ENCODE measurements around the gene NOD2.

Gene NOD2

DNA sequence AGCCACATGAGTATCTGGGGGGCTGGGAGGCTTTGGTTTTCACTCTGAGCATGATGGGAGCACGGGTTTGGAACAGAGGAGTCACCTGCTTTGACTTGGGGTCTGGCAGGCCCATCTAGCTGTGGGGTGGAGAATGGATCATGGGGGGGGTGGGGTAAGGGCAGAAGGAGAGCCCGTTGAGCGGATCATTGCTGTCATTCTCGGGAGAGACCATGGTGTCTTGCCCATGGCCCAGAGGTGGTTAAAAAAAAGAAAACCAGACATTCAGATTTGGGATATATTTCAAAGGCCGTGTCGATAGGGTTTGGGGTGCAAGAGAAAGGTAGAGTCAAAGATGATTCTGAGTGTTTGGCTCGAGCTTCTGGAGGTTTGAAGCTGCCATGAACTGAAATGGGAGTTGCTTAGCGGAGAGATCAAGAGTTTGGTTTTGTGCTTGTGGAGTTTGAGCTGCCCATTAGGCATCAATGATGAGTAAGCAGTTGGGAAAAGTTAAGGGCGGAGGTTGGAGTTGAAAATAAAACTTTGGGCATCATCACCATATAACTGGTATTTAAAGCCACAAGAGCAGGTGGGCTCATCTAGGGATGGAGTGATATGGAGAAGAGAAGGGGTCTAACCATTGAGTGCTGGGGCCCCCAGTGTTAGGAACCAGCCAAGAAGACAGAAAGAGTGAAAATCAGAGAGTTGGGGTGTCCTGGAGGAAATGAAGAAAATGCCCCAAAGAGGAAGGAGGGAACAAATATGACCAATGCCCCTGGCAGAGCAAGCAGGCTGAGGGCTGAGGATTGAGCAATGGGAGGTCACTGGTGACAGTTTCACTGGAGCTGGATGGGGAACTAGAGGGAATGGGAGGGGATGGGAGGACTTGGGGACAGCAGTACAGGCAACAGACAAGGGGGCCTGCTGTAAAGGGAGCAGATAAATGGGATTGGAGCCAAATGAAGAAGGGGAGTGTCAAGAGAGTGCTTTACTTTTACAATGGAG is 1.9 kb downstream of the NOD2 start:
- DNase-seq = no peak

DNA sequence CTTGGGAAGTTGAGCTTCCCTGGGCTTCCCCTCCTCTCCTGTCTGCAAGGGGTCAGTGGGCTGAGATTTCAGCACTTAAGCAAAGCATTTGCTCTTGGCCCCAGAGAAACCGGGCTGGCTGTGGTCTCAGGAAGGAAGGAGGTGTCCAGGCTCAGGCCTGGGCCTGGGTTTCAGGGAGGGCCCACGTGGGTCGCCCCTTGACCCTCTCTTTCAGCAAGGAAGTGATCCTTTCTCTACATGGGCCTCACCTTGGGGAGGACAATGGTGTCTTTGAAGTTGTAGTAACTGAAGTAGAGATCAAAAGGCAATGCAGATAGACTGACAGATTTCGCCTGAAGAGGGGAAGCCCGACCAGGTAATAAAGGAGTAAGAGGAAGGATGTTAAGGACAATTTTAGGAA is 2.7 kb downstream of the NOD2 start:
- DNase-seq = no peak

DNA sequence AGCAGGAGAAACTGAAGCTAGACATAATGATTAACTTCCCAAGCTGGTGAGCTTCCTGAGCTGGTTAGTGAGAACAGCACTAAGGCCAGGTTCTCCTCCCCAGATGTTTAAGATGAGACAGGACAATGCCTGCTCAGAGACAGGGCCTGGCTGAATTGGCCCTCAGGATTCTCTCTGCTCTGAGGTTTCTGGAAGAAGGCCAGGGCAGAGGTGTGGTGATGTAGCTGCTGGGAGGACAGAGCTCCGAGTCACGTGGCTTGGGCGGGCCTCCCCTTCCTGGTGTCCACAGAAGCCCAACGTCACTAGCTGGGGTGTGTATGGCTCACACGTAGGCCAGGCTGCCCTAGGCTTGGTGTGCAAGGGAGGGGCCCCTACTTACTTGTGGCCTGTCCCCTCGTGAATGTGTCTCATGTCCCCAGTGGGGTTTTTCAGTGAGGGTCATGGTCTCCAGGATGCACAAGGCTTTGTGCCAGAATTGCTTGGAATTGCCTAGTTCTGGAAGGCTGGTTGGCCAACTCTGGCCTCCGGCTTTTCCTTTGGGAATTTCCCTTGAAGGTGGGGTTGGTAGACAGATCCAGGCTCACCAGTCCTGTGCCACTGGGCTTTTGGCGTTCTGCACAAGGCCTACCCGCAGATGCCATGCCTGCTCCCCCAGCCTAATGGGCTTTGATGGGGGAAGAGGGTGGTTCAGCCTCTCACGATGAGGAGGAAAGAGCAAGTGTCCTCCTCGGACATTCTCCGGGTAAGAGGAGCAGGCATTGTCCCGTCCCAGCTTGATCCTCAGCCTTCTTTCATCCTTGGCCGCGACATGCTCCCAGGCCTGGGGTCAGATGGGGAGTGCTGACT is 3.4 kb downstream of the NOD2 start:
- peak; percentile 37 to 59 for DNase-seq

DNA sequence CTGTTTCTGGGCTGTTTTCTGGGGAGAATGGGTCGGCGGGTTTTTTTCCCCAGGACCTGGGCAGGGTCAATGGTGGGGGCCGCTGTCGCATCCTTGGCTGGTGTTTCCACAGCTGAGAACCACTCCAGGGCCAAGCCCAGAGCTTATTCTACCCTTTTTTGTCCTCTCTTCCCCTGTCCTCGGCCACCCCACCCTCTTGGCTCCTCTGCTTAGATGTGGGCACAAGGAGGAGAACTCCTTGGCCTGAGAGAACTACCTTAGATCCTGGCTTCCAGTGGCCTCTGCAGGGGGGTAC is 4.0 kb downstream of the NOD2 start:
- DNase-seq = no peak

DNA sequence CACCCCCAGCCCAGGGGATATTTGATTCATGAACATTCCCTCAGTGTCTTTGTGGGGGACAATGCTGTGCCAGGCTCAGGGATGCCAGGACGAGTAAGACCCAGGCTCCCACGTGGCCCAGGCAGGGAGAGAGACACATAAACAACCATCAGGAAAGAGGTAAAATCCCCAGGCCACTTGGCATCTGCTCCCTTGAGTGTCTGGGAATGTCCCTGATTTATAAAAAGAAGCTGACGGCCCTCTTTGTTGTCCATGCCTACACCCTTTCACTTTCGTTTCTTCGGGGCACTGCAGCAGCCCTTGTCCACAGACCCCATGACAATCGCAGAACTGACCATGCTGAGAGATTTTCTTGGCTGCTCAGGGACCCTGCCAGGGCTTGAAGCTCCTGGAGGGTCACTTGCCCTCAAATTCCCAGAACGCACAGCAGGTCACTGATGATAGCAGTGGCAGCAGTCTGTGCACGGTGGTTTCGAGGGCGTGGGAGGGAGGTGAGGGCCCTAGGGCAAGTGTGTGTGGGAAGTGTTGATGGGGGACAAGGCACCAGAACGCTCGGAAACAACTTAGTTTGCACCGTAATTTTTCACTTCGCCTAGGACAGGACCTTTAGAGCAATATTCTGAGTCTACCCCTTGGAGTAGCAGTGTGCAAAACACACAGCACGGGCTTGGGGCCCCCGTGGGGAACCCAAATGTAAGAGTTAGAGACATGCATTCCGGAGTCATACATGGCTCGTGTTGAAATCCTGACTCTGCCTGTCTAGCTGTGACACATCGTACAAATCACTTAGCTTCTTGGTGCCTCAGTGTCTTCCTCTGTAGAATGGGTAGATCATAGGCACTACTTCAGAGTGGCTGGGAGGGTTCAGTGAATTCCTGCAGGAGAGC is 4.7 kb downstream of the NOD2 start:
- peak; percentile 49 to 66 for DNase-seq

DNA sequence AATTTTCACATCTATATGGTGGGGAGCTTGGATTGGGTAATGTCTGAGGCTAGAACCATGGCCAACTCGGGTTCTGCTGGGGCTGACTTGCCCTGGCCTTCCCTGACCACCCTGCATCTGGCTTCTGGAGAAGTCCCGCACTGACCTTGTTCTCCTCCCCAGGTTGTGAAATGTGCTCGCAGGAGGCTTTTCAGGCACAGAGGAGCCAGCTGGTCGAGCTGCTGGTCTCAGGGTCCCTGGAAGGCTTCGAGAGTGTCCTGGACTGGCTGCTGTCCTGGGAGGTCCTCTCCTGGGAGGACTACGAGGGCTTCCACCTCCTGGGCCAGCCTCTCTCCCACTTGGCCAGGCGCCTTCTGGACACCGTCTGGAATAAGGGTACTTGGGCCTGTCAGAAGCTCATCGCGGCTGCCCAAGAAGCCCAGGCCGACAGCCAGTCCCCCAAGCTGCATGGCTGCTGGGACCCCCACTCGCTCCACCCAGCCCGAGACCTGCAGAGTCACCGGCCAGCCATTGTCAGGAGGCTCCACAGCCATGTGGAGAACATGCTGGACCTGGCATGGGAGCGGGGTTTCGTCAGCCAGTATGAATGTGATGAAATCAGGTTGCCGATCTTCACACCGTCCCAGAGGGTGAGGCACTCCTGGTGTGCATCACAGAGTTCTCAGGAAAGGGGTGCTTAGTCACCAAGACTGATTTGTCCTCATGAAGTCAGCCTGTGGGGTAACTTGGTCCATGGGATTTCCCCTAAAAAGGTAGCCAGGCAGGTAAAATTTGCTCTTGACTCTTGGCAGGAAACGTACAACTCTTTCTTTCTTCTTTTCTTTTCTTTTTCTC is 6.1 kb downstream of the NOD2 start:
- peak; percentile 69 to 75 for DNase-seq

DNA sequence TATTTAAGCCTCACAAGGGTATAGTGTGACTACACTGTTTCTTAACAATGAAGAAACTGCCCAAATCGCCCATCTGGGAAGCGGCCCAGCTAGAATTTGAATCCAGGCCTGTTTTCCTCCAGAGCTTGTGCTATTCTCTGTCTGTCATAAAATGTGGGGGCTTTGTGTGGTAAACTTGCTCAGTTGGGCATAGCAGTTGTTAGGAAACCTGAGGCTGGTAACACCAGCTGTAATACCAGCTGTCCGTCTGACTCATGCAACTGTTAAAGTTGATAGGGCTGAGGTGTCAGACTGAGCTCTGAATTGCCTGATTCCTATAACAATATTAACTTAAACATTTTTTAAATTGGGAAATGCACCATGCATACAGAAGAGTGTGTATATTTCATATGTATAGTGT is 9.3 kb downstream of the NOD2 start:
- no peak for DNase-seq

DNA sequence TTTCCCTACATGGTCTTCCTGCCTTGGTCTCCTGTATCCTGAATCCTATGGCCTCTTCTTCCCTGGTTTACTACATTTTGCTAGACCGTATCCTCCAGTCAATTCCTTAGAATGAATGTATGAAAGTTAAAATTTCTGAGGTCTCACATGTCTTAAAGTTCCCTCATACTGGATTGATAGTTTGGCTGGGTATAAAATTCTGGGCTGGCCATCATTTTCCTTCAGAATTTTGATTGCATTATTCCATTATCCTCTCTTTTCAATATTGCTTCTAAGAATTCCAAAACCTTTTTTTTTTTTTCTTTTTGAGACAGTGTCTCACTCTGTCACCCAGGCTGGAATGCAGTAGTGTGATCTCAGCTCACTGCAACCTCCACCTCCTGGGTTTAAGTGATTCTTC is 10.8 kb downstream of the NOD2 start:
- DNase-seq = no peak

DNA sequence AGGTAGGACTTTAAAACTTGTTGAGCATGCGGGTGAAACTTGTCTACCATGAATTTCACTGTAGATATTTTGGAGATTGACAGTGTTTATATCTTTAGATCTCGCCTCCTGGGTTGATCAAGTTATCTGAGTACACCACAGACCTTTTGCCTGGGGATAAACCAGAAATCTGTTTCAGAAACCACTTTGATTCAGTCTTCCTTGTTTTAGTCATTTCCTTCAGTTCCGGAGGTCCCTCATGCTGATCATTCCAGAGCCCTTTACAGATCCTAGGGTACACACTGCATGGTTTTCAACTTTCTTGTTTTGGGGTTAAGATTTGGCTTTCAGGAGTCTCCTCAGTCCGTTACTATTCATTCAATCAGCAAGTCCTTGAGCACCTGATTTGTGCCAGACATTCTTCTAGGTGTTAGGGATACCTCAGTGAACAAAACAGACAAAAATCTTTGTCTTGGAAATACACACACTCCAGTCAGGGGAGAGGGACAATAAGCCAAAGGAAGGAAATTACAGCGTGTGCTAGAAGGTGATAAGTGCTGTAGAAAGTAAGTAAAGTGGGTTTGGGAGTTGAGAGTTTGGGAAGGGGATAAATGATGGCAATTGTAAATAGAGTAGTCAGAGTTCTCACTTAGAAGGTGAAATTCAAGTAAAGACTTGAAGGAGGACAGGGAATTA is 12.2 kb downstream of the NOD2 start:
- no peak for DNase-seq

DNA sequence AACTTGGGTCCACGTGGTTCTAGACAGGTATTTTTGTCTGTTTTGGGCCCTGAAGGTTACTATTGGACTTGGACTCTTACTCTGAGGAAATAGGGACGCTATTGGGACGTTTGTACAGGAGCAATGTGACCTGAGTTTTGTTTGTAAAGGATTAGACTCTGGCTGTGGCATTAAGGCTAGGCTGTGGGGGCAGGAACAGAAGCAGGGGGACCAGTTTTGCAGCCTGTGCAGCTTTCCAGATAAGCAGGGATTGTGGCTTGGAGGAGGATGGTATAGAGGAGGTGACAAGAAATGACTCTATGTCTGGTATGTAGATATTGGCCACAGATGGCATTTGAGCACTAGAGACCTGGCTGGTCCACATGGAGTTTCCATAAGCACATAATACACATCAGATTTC is 12.8 kb downstream of the NOD2 start:
- DNase-seq = no peak

DNA sequence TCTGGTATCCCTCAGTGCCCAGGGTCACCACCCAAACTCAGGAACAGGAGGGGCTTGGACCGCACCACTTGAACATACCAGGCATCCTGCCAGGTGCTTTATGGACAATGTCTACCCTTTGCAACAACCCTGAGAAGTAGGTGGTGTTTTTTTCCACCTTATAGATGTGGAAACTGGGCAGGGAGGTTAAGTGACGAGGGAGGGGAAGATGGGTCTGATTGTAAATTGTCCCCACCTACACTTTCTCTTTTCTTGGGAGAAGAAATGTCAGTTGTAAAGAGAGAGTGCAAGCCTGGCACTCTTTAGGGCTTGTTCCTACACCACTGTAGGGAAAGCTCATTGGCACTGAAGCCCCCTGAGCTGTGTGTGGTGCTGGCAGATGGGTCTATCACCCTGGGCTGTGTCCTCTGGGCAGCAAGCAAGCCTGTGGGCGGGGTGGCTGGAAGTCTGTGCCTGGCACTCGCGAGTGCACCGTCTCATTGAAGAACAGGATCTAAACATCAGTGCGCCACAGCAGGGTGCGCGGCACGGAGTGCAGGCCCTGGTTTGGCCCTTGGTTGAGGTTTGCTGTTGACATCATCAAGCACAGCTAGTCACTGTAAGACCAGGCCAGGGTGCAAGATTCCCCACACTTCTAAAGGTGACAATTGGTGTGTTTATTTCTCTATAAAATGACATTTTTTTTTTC is 15.1 kb downstream of the NOD2 start:
- peak; percentile 34 to 35 for DNase-seq

DNA sequence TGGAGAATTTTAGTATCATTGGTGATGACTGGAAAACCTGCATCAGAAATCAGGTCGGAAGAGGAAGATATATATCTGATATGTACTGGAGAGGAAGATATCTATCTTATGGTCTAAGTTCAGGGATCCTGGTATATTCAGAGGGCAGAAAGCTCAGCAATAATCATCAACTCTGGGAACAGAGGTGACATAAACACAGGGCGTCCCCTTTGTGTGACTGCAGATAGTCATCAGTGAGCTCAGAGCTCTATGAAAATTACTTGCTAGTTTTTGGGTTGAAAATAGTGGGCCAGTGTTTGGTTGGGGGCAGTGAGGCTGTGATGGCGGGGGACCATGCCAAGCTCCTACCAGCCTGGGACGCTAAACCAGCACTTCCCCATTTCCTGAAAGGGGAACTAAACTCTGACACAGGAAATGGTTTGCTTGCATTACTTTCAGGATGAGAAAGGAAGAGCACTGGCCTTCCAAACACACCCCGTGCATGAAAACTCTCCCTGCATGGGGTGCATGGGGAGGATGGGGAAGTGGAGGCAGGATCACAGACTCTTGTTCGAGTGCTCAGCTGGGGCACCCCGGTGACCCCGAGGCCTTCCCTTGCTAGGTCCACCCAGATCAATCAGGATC is 15.8 kb downstream of the NOD2 start:
- DNase-seq = no peak

DNA sequence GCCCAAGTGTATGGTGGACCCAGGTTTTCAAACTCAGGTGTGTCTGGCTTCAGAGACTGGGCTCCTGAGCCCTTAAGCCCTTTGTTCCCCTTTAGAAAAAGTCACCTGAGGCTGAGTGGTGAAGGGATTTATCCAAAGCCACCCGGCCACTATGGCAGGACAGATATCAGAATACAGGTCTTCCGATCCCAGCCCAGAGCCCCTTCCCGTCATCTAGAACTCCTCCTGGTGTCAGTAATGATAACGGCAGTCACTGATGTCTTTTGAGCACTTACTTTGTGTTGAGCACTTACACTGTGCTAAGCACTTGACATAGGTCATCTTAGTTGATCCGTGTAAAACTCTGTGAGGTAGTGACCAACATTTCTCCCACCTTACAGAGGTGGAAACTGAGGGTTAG is 16.6 kb downstream of the NOD2 start:
- DNase-seq = no peak

DNA sequence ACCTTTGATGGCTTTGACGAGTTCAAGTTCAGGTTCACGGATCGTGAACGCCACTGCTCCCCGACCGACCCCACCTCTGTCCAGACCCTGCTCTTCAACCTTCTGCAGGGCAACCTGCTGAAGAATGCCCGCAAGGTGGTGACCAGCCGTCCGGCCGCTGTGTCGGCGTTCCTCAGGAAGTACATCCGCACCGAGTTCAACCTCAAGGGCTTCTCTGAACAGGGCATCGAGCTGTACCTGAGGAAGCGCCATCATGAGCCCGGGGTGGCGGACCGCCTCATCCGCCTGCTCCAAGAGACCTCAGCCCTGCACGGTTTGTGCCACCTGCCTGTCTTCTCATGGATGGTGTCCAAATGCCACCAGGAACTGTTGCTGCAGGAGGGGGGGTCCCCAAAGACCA is 17.6 kb downstream of the NOD2 start:
- no peak for DNase-seq

DNA sequence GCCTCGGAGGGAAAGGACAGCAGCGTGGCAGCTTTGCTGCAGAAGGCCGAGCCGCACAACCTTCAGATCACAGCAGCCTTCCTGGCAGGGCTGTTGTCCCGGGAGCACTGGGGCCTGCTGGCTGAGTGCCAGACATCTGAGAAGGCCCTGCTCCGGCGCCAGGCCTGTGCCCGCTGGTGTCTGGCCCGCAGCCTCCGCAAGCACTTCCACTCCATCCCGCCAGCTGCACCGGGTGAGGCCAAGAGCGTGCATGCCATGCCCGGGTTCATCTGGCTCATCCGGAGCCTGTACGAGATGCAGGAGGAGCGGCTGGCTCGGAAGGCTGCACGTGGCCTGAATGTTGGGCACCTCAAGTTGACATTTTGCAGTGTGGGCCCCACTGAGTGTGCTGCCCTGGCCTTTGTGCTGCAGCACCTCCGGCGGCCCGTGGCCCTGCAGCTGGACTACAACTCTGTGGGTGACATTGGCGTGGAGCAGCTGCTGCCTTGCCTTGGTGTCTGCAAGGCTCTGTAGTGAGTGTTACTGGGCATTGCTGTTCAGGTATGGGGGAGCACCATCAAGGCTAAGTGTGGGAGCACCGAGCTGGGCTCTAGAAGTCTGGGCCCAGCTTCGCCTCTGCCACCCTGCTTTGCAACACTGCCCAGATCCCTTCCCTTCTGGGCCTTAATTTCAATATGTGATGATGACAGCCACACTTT is 18.6 kb downstream of the NOD2 start:
- no peak for DNase-seq

DNA sequence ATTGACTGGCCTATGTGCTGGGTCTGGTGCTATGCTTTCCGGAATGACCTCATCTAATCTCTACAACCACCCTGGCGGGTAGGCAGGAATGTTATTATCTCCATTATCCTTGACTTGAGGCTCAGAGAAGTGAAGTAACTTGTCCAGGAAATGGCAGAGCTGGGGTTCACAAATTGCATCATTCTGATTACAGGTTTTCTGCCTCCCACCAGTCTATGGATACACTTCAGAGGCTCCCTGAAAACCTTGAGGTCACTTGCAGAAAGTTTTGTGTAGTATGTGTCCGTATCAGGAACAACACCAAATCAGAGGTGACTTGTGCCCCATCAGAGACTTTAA is 19.1 kb downstream of the NOD2 start:
- no peak for DNase-seq

DNA sequence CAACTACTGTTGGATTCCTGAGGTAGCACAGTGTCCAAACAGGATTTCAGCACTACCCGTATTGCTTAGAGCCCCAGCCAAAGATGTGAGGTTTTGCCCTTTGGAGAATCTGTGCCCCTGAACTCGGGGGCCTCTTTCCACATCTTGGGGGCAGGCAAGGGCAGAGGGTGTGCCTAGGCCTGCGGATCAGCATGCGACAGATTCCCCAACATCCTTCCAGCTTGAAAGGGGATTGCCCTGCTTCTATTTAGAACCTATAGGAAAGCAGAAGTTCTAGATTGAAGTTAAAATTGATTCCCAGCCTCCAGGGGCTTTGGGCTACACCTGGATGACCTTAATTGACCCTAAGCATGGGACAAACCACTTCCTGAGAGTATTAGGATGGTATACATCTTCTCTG is 19.6 kb downstream of the NOD2 start:
- DNase-seq = no peak

DNA sequence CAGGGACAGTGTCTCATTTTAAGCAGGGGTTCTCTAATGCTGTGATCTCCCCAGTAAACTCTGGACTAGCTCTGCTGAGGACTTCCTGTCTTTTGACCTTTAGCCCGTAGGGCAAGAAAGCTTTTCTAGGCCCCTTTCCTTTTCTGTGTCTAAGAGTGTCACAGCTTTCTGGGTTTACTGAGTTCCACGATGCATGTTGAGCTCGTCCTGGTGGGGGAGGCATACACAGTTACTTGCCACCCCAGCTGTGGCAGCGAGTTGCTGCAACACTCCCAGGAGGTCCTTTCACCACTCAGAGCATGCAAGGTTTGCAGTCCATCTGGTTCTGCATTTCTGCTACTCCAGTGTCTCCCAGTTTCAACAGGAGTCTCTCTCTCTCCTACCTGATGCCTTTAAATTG is 23.7 kb downstream of the NOD2 start:
- DNase-seq = no peak

DNA sequence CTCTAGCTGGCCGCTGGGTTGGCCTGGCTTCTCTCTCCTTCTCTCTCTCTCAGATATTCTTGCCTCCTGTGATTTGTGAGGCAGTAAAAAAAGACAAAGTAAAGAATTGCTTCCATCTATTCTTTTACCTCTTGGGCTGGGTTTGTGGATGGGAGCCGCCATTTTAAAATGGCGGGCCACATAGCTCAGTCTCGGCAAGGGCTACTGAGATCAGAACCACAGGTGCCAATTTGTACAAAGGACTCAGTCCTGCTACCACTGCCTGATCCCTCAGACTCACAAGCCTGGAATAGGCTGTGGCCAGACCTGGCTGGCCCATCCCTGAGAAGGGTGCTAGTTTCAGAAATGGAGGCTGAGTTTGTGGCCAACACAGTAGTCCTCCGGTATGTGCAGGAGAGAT is 24.1 kb downstream of the NOD2 start:
- DNase-seq = no peak
